GM08714 (cell line): ENCODE measurements around the gene CFAP99.

Experiments
- H3K4me3 ChIP-seq: fragments of 200-500 bp; sonication (Bioruptor generic); 2 replicates; pipeline ENCODE4 v1.5.1; 2014; ENCODE audit warnings: mild to moderate bottlenecking, low read length, inconsistent platforms
- ZNF274 ChIP-seq: IDR thresholded peaks from 2 replicates; pipeline ENCODE4 v1.6.1; 2012; ENCODE audit warnings: mild to moderate bottlenecking, low read depth, low read length

The CFAP99 gene

DNA sequence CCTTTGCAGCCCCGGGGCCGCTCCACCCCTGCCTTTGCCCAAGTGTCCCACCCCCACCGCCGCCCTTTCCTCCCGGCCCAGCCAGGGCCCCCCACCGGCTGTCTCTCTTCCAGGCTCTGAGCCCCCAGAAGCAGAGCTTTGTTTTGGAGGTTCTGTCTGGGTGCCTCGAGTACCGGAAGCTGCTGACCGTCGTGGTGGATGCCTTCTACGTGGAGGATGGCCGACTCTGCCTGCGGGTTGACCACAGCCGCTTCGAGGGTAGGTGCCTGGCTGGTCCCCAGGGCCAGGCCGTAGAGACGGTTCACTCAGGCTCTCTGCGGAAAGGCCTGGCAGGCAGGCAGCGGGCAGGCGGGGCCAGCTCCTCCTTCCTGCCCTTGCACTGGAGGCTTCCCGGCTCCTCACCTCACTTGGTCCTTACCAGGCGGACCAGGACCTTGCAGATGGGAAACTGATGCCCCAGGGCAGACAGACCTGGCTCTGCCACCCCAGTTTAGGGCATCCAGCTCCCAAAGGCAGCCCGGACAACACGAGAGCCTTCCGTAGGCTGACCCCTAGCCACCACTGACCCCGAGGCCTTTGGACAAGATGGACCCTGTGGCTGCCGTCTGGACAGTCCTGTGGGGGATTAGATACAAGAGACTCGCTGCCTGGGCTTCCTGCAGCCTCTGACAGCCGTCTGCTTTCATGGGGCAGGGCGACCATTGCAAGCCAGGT lies 18.2 kb downstream of the CFAP99 start:
- TF ChIP-seq ZNF274: no peak
- H3K4me3 ChIP-seq: no peak overlapping the region

DNA sequence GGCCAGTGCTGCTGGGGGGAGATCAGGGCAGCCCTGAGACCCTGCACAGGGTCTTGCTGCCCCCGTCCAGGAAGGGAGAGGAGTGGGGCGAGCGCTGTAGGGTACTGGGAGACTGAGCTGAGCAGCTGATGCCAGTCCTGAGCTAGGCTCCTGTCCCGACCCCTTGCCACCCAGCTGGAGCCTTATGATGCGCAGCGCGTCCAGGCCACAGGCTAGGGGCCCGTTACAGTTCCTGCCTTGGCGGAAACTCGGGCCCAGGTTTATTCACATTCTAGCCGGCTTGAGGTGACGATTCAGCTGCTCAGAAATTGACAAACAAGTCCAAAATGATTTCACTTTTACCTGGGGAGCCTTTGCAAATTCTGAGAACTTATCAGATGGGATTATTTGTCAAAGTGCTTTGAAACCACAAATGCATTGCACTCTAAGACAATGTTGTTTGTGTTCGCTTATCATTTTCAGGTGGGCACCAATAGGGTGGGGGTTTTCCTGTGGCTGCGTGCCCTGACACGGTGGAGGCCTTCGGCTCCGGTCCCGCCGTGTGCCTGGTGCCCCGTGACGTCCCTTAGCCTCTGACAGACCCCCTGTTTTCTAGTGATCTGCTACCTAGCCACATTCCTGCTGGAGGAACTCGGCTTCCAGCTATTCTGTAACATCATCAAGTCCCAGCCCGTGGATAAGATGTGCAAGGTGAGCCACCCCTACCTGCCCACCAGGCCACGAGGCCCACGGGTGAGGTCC lies 18.9 kb downstream of the CFAP99 start:
- TF ChIP-seq ZNF274: no peak
- H3K4me3 ChIP-seq: no peak overlapping the region

DNA sequence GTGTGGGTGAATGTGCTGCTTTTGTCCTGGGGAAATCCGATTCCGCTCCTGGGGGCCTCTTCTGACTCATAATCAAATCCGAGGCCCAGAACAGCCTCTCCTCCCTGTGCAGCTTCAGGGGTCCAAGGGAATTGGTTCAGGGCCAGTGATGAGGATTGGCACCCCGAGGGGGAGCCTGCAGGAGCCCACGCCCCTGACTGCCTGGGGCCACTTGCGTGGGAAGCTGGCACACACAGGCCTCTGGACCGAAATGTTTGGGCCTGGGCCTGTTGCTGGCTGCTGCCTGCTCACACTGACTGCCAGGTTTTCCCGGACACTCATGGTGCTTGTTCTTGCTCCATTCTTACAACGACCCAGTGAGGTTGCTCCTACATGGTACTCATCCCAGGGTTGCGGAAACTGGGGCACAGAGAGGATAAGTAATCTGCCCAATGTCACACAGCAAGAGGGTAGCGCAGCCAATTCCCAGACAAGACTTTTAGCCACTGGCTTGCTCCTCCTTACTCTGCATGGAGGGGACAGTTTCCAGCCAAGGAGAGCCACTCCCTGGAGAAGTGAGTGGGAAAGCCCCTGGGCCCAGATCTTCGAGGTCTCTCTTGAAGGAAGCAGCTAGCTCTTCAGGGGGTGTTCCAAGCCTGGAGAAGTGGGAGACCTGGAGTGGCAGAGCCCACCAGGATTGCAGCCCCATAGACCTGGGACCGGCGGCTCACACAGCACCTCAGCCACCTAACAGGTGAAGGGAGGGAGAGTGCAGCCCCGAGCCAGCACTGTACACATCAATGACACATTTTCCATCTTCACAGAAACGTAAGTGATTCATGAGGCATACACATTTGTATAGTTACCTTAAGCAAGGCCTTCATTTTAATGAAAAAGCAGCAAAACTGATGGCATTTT lies 20.3 kb downstream of the CFAP99 start:
- H3K4me3 ChIP-seq: no peak overlapping the region
- no peak for TF ChIP-seq ZNF274

DNA sequence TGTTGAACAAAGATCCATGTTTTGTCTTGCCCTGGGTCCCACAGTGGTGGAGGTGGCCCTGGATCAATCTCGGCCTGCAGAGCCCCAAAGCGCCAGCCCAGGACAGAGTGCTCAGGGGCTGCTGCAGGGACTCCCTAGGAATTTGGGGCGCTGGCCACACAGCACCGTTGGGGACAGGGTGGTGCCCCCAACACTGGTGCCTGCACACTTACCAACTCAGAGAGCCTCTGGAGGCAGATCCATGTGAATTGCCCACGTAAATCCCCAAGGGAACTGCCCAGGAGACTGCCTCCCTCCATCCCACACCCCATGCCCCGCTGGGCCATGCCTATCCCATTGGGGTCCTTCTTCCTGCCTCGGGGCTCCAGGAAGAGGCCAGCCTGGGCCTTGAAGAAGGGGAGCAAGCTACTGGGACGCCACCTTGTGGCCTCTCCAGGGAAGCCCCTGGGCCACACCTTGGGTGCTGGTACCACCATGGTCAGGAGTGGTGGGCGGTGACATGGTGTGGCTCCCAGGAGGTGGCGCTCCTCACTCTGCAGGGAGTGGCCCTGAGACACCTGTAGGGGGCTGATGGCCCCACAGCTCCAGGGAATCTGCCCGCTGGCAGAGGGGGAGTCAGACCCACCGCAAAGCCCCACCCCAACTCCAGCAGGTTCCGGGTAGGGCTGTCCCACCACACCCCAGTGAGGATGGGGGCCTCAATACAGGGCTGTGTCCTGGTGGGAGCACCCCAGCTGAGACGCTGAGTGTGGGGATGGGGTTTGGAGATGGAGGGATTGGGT lies 22.8 kb downstream of the CFAP99 start:
- no peak overlapping the region for H3K4me3 ChIP-seq
- no peak for TF ChIP-seq ZNF274

DNA sequence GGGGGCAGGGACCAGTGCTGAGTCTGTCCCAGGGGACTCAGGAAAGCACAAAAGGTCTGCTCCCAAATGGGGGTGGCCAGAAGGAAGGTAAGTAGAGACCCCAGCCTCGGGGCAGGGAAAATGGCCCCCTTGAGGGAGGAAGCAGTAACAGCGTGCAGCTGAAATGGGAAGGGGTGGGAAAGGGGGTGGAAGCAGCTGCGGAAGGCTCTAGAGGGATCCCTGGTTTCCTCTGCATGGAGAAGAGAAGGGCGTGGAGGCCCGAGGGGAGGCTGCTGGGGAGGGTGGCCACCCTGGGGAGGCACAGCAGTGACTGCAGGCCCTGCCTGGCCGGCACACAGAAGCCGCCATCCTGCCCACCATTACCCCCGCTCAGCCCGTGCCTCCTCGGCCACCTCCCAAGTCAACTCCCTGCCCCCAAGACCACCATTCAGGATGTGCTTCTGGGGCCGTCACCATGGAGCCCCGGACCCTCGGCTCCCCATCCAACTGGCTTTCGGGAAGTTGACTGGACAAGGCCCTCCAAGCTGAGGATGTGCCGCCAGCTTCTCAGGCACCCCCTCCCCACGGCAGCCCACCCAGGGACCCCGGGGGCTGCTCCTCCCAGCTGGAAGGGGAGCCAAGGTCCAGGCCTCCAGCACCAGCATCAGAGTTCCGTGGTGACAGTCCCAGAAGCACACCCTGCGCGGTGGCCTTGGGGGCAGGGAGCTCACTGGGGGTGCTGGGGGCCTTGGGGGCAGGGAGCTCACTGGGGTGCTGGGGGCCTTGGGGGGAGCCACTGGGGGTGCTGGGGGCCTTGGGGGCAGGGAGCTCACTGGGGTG lies 23.6 kb downstream of the CFAP99 start:
- no peak for TF ChIP-seq ZNF274

DNA sequence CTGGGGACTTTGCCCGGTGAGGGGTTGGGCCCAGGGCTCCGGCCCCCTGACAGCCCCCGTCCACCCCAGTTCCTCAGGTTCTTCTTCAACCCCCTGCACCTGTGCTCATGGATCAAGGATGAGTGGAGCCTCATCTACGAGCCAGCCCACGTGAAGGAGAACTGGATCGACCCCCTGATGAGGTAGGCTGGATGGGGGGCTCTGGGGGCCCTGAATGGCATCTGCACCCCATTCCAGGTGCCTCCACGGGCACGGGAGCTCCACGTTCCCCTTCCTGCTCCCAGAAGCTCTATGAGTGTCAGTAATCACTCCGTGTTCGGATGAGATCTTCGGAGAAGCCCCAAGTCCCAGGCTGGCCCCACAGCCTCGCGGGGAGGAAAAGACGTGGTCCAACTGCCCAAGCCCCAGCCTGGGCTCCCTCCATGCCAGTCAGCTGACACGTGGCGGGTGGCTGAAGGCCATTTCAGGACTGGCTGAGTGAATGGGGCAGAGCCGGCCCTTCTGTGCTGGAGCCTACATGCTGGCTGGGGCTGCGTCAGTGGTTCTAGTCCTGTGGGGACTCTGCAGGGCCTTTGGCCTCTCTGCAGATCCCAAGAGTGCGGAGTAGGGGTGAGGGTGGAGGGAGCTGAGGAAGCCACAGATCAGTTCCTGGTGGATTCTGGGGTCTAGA lies 24.4 kb downstream of the CFAP99 start:
- no peak overlapping the region for H3K4me3 ChIP-seq
- TF ChIP-seq ZNF274: no peak

More for the DNA sequence above, 23.6 kb downstream of the CFAP99 start:
- no peak overlapping the region for H3K4me3 ChIP-seq

DNA sequence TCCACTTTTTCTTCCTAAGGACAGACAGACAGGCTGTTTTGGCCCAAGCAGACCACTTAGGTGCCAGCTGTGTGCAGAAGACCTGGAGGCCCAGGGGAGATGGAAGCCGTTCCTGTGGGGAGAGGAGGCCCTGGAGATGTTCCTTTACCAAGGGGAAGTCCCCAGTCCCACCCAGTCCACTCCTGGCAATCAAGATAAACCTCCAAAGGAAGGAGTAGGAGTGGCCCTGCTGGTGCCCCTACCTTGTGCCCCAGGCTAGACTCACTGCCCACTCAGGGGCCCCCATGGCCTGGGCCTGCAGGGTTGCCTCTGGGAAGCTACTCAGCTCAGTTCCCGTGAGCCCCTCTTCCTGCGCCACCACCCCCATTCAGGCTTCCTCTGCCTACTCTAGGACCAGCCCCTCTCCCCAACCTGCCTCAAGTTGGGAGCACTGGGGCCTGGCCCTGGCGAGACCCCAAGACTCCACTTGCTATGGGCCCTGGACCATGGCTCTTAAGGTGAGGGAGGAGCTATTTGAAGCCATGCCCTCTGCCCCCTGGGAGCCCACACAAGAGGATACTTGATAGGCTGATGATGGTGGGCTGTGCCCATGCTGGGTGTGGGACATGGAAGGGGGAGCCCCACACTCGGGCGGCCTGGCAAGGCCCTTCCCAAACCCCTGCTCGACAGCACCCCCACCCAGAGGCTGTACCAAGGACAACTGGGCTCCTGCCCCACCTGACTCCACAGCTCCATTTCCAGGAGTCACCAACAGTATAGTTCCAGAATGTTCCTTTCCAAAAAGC lies 25.4 kb downstream of the CFAP99 start:
- TF ChIP-seq ZNF274: no peak
- no peak overlapping the region for H3K4me3 ChIP-seq

DNA sequence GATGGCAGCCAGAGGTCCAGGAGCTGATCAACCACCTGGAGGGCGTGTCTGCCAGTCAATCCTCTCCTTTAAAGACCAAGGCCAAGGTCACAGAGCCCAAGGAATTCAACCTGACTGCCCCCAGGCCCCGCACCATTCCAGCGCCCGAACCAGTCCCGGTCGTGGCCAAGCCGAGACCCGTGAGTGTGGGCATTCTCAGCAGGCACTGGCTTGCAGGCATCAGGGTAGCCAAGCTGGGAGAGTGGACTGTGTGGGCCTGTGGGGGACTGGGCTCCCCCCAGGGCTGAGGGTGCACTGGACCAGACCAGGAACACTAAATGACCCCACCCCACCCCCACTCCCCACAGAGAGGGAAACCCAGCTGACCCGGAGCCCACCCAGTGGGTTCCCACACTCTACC lies 26.4 kb downstream of the CFAP99 start:
- H3K4me3 ChIP-seq: no peak overlapping the region
- no peak for TF ChIP-seq ZNF274

DNA sequence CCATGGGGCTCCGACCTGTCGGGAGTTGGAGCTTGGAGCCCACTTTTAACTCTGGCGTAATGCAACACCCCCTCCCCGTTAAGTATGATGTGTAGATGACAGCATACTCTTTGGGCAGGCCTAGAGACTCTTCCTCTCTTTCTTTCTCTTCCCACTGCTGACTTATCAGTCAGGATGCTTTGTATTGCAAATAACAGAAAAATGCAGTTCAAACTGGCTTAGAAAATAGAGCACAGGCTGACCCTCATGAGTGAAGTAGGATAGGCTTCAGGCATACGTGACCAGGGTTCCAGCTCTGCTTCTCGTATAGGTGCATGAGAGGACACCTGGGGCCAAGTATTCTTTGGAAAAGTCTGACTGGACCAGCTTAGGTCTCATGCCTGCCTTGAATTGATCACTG lies 26.8 kb downstream of the CFAP99 start:
- TF ChIP-seq ZNF274: no peak
- H3K4me3 ChIP-seq: no peak overlapping the region

DNA sequence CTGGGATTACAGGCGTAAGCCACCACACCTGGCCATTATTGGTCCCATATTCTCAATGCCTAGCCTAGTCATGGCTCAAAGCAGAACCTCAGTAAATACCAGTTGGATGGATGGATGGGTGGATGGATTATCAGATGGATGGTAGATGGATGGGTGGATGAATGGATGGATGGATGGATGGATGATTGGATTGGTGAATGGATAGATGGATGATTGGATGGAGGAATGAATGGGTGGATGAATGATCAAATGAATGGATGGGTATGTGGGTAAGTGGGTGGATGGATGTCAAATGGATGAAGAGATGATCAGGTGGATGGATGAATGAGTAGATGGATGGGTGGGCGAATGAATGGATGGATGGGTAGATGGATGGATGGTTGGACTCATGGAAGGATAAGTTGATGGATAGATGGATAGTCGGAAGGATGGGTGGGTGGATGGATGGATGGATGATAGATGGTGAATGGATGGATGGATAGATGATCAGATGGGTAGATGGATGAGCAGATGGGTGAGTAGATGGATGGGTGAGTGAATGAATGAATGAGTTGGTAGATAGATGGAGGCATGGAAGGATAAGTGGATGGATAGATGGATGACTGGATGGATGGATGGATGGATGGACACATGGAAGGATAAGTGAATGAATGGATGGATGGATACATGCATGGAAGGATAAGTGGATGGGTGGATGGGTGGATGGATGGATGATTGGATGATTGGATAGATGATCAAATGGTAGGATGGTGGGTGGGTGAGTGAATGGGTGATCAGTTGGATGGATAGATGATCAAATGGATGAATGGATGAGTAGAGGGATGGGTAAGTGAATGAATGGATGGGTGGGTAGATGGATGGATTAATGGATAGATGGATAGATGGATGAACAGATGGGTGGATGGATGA lies 28.2 kb downstream of the CFAP99 start:
- no peak overlapping the region for H3K4me3 ChIP-seq
- no peak for TF ChIP-seq ZNF274

DNA sequence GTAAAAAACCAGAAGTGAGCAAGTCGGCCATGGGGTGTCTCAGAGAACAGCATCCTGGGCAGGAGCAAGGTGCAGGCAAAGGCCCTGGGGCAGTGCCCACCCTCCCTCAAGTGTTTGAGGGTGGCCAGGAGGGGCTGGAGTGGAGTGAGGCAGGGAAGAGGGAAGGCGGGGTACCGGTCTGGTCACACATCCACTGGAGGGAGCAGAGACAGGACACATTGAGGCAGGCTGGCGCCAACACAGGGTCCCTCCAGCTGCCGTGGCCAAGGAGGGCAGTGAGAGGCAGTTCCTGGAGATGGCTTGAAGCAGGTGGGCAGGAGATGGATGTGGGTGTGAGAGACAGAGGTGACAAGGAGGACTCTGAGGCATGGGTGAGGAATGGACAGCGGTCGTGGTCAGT lies 29.8 kb downstream of the CFAP99 start:
- TF ChIP-seq ZNF274: no peak

More for the DNA sequence above, 29.8 kb downstream of the CFAP99 start:
- no peak overlapping the region for H3K4me3 ChIP-seq
